HepG2 (cell line): Measurements from ENCODE around the gene SH2D3A. TPM values are rescaled to one million over a fixed set of nuclear protein-coding genes. Genes with fewer than 3 reads are reported as not detected.

Experiments used
- BCL6 ChIP-seq: IDR thresholded peaks from 2 replicates; pipeline ENCODE4 v1.6.1; 2016; ENCODE audit warnings: missing genetic modification reagents, missing compliant biosample characterization
- DMTF1 ChIP-seq: sonication (generic); formaldehyde crosslinking; IDR thresholded peaks from 2 replicates; pipeline ENCODE4 v1.4.0; 2020; ENCODE audit warnings: mild to moderate bottlenecking, missing genetic modification reagents
- DPF2 ChIP-seq: sonication (generic); formaldehyde crosslinking; IDR thresholded peaks from 2 replicates; pipeline ENCODE4 v1.4.0; 2020; ENCODE audit warnings: mild to moderate bottlenecking, low read depth, missing genetic modification reagents, borderline replicate concordance
- DRAP1 ChIP-seq: IDR thresholded peaks from 2 replicates; pipeline ENCODE4 v1.6.1; 2016; ENCODE audit warnings: missing genetic modification reagents, missing compliant biosample characterization
- ESRRA ChIP-seq: sonication (generic); formaldehyde crosslinking; IDR thresholded peaks from 2 replicates; pipeline ENCODE4 v1.5.1; 2020; ENCODE audit warnings: mild to moderate bottlenecking, low read depth, missing genetic modification reagents
- JUN ChIP-seq: sonication (generic); formaldehyde crosslinking; IDR thresholded peaks from 2 replicates; pipeline ENCODE4 v1.4.0; 2020; ENCODE audit warnings: mild to moderate bottlenecking, missing genetic modification reagents
- MIER3 ChIP-seq: IDR thresholded peaks from 2 replicates; pipeline ENCODE4 v1.6.1; 2016; ENCODE audit warnings: missing compliant biosample characterization, borderline replicate concordance
- MXD4 ChIP-seq: IDR thresholded peaks from 2 replicates; pipeline ENCODE4 v1.6.1; 2016; ENCODE audit warnings: mild to moderate bottlenecking, missing biosample characterization, missing genetic modification reagents
- NKX3-1 ChIP-seq: sonication (generic); formaldehyde crosslinking; IDR thresholded peaks from 2 replicates; pipeline ENCODE4 v1.5.0; 2020; ENCODE audit warnings: missing genetic modification reagents
- PAWR ChIP-seq: sonication (generic); formaldehyde crosslinking; IDR thresholded peaks from 2 replicates; pipeline ENCODE4 v1.4.0; 2020; ENCODE audit warnings: missing genetic modification reagents, mild to moderate bottlenecking, borderline replicate concordance
- RFXAP ChIP-seq: sonication (generic); formaldehyde crosslinking; IDR thresholded peaks from 2 replicates; pipeline ENCODE4 v1.4.0; 2020; ENCODE audit warnings: missing genetic modification reagents, borderline replicate concordance
- SAP130 ChIP-seq: IDR thresholded peaks from 2 replicates; pipeline ENCODE4 v1.6.1; 2016; ENCODE audit warnings: low read depth
- SMARCE1 ChIP-seq: fragments of 450-650 bp; IDR thresholded peaks from 2 replicates; pipeline ENCODE4 v1.6.1; 2017; ENCODE audit warnings: borderline replicate concordance
- SOX13 ChIP-seq, 3 experiments: fragments of 450-650 bp in 1 of 3; sonication (generic) in 1 of 3; formaldehyde crosslinking in 1 of 3; IDR thresholded peaks in 2 of 3; conservative IDR thresholded peaks in 1 of 3; 2 replicates each; pipeline versions ENCODE4 v1.5.0 to v1.6.1; 2016 to 2020; ENCODE audit warnings: antibody characterized with exemption in 1 of 3, mild to moderate bottlenecking in 1 of 3, missing compliant biosample characterization in 1 of 3, missing genetic modification reagents in 1 of 3, moderate library complexity in 1 of 3
- SP5 ChIP-seq: IDR thresholded peaks from 2 replicates; pipeline ENCODE4 v1.6.1; 2016; ENCODE audit warnings: low read depth, borderline replicate concordance
- UBTF ChIP-seq: sonication (generic); formaldehyde crosslinking; IDR thresholded peaks from 2 replicates; pipeline ENCODE4 v1.4.0; 2020; ENCODE audit warnings: mild to moderate bottlenecking, missing genetic modification reagents
- YEATS2 ChIP-seq: sonication (generic); formaldehyde crosslinking; IDR thresholded peaks from 2 replicates; pipeline ENCODE4 v1.4.0; 2020; ENCODE audit warnings: missing genetic modification reagents, borderline replicate concordance
- ZBTB21 ChIP-seq: sonication (generic); formaldehyde crosslinking; IDR thresholded peaks from 2 replicates; pipeline ENCODE4 v1.4.0; 2020; ENCODE audit warnings: missing genetic modification reagents
- ZFP82 ChIP-seq: sonication (generic); formaldehyde crosslinking; IDR thresholded peaks from 2 replicates; pipeline ENCODE4 v1.5.1; 2020; ENCODE audit warnings: mild to moderate bottlenecking, missing genetic modification reagents, borderline replicate concordance
- ZNF205 ChIP-seq: IDR thresholded peaks from 2 replicates; pipeline ENCODE4 v1.6.1; 2018; ENCODE audit warnings: missing biosample characterization, missing genetic modification reagents
- ZNF230 ChIP-seq: sonication (generic); formaldehyde crosslinking; IDR thresholded peaks from 2 replicates; pipeline ENCODE4 v1.4.0; 2020; ENCODE audit warnings: mild to moderate bottlenecking, missing genetic modification reagents
- ZNF501 ChIP-seq: sonication (generic); formaldehyde crosslinking; IDR thresholded peaks from 2 replicates; pipeline ENCODE4 v1.5.1; 2020; ENCODE audit warnings: mild to moderate bottlenecking, moderate library complexity, missing genetic modification reagents
- ZNF510 ChIP-seq: sonication (generic); formaldehyde crosslinking; IDR thresholded peaks from 2 replicates; pipeline ENCODE4 v1.4.0; 2020; ENCODE audit warnings: low read depth, mild to moderate bottlenecking, missing genetic modification reagents
- ZNF567 ChIP-seq: sonication (generic); formaldehyde crosslinking; IDR thresholded peaks from 2 replicates; pipeline ENCODE4 v1.8.1; 2023; ENCODE audit warnings: mild to moderate bottlenecking, missing genetic modification reagents, borderline replicate concordance
- ZNF747 ChIP-seq: sonication (generic); formaldehyde crosslinking; IDR thresholded peaks from 2 replicates; pipeline ENCODE4 v1.8.1; 2023; ENCODE audit warnings: missing genetic modification reagents, mild to moderate bottlenecking, borderline replicate concordance
- ZSCAN25 ChIP-seq: sonication (generic); formaldehyde crosslinking; IDR thresholded peaks from 2 replicates; pipeline ENCODE4 v1.8.0; 2022; ENCODE audit warnings: mild to moderate bottlenecking, missing genetic modification reagents
- polyA plus RNA-seq, 8 experiments: library from polyadenylated mRNA; depleted of rRNA in 3 of 8; stranded (reverse) in 7 of 8; unstranded in 1 of 8; fragments of >200 nt; fragmentation: Illumina TruSeq in 4 of 8; extraction: Trizol in 4 of 8; gene quantifications; 2 replicates each; pipeline versions ENCODE4 v1.2.1 to v1.2.3, GENCODE V29; 2011 to 2016; ENCODE audit warnings: low read depth in 4 of 8, missing spikeins in 1 of 8, mixed read lengths in 1 of 8; ENCODE audit not compliant: insufficient read depth in 1 of 8
- total RNA-seq, 5 experiments: library from RNA; depleted of rRNA; stranded (reverse); fragments of >200 nt; fragmentation: Illumina TruSeq; extraction: Trizol; gene quantifications; 2 replicates each; pipeline ENCODE4 v1.2.3, GENCODE V29; 2016; ENCODE audit warnings: low read depth in 1 of 5

The SH2D3A gene
- total and polyA plus RNA-seq, 2 of the 13 experiments (the other 11 are each of a cell fraction or from before 2014, with no cell fraction given) = 1.0 to 2.2 TPM

- TF ChIP-seq DMTF1 (CRISPR knock-in tag) = no peak
- TF ChIP-seq PAWR (CRISPR knock-in tag) = no peak
- TF ChIP-seq SAP130 (CRISPR knock-in tag) = peak; percentile 90
- peak; percentile 18; the same call in 1 of the 2 replicates for TF ChIP-seq NKX3-1
- peak; percentile 49; the same call in 1 of the 2 replicates for TF ChIP-seq ZFP82 (CRISPR knock-in tag)
- 0 out of 2 replicates have a peak, but pooled peaks have one; percentile 27 for TF ChIP-seq JUN
- TF ChIP-seq ZNF510 (CRISPR knock-in tag) = 0 out of 2 replicates have a peak, but pooled peaks have one; percentile 51
- peak; percentile 53 for TF ChIP-seq SOX13 (IDR thresholded peaks at IDR 0.05)
- TF ChIP-seq SOX13 (CRISPR knock-in tag; conservative IDR thresholded peaks at IDR 0.05 in 1 of 2, IDR thresholded peaks at IDR 0.05 in 1 of 2) = peak in 1 of 2 experiments; percentile 90; a peak in 2 of 4 replicates
- TF ChIP-seq ZNF501 (CRISPR knock-in tag) = peak; percentile 29; the same call in 1 of the 2 replicates
- peak; percentile 89 for TF ChIP-seq SP5 (CRISPR knock-in tag)
- 0 out of 2 replicates have a peak, but pooled peaks have one; percentile 18 for TF ChIP-seq ESRRA
- peak; percentile 56; the same call in 1 of the 2 replicates for TF ChIP-seq ZNF747 (CRISPR knock-in tag)
- TF ChIP-seq ZNF230 (CRISPR knock-in tag) = 0 out of 2 replicates have a peak, but pooled peaks have one; percentile 65
- peak; percentile 67 for TF ChIP-seq RFXAP (CRISPR knock-in tag)
- peak; percentile 65; the same call in 1 of the 2 replicates for TF ChIP-seq DPF2 (CRISPR knock-in tag)
- peak; percentile 94 for TF ChIP-seq BCL6
- TF ChIP-seq SMARCE1 = no peak
- TF ChIP-seq ZSCAN25 (CRISPR knock-in tag) = peak; percentile 96
- peak; percentile 84 for TF ChIP-seq ZNF205 (CRISPR knock-in tag)
- peak; percentile 38; the same call in 1 of the 2 replicates for TF ChIP-seq YEATS2 (CRISPR knock-in tag)
- TF ChIP-seq UBTF (CRISPR knock-in tag) = peak; percentile 56; the same call in 1 of the 2 replicates
- TF ChIP-seq MIER3 (CRISPR knock-in tag) = peak; percentile 80; the same call in 1 of the 2 replicates
- 0 out of 2 replicates have a peak, but pooled peaks have one; percentile 33 for TF ChIP-seq ZNF567 (CRISPR knock-in tag)
- 0 out of 2 replicates have a peak, but pooled peaks have one; percentile 26 for TF ChIP-seq ZBTB21 (CRISPR knock-in tag)
- peak; percentile 72; the same call in 1 of the 2 replicates for TF ChIP-seq MXD4 (CRISPR knock-in tag)
- TF ChIP-seq DRAP1 (CRISPR knock-in tag) = peak; percentile 56; the same call in 1 of the 2 replicates
Observed at GRCh38 chr19:6723108-6723618, 44.1 kb downstream of the SH2D3A start (continued).
